H1 (cell line): ENCODE results near the gene SLC5A2. TPM values are rescaled to one million over a fixed set of nuclear protein-coding genes. Genes with fewer than 3 reads are reported as not detected.

Source experiments
- ATF3 ChIP-seq: IDR thresholded peaks from 2 replicates; pipeline ENCODE4 v1.6.1; 2011; ENCODE audit warnings: low read depth, mild to moderate bottlenecking, low read length; ENCODE audit not compliant: insufficient read depth
- BCL11A ChIP-seq, 2 experiments: IDR thresholded peaks; one replicate each; pipeline ENCODE4 v1.6.1; 2011; ENCODE audit warnings: low read depth in 2 of 2, low read length in 2 of 2, mild to moderate bottlenecking in 2 of 2
- CREB1 ChIP-seq: IDR thresholded peaks from 2 replicates; pipeline ENCODE4 v1.6.1; 2012; ENCODE audit warnings: inconsistent platforms
- CTBP2 ChIP-seq: IDR thresholded peaks from 2 replicates; pipeline ENCODE4 v1.7.0; 2011; ENCODE audit warnings: borderline replicate concordance, mild to moderate bottlenecking, moderate library complexity, mixed read lengths, low read length; ENCODE audit not compliant: insufficient read depth, insufficient read length
- KDM4A ChIP-seq: IDR thresholded peaks from one replicate; pipeline ENCODE4 v1.7.1; 2012; ENCODE audit warnings: low read depth, mild to moderate bottlenecking, moderate library complexity, low read length, inconsistent platforms; ENCODE audit not compliant: severe bottlenecking
- KDM5A ChIP-seq: fragments of 200-600 bp; IDR thresholded peaks from 2 replicates; pipeline ENCODE4 v1.7.1; 2012; ENCODE audit warnings: mild to moderate bottlenecking, low read length, inconsistent platforms, mixed read lengths
- MAFK ChIP-seq: IDR thresholded peaks from 2 replicates; pipeline ENCODE4 v1.6.1; 2012; ENCODE audit warnings: low read depth, mild to moderate bottlenecking, improper control_type of control experiment, low read length
- NANOG ChIP-seq: IDR thresholded peaks from 2 replicates; pipeline ENCODE4 v1.6.1; 2011; ENCODE audit warnings: low read length, low read depth, mild to moderate bottlenecking, inconsistent platforms; ENCODE audit not compliant: insufficient read depth, poor library complexity, severe bottlenecking
- POLR2A ChIP-seq, 2 experiments: IDR thresholded peaks; 1 replicate in 1 of 2; 2 replicates in 1 of 2; pipeline ENCODE4 v1.6.1; 2011; ENCODE audit warnings: low read depth in 2 of 2, low read length in 2 of 2, mild to moderate bottlenecking in 2 of 2; ENCODE audit errors: control extremely low read depth in 1 of 2
- POLR2AphosphoS5 ChIP-seq: IDR thresholded peaks from 2 replicates; pipeline ENCODE4 v1.6.1; 2011; ENCODE audit warnings: low read depth, low read length
- RAD21 ChIP-seq, 2 experiments: IDR thresholded peaks in 1 of 2; conservative IDR thresholded peaks in 1 of 2; 2 replicates each; pipeline ENCODE4 v1.6.1; 2011; ENCODE audit warnings: low read depth in 2 of 2, low read length in 2 of 2, improper control_type of control experiment in 1 of 2, inconsistent platforms in 1 of 2, mild to moderate bottlenecking in 1 of 2, moderate library complexity in 1 of 2
- SAP30 ChIP-seq: fragments of 300-600 bp; sonication (generic); IDR thresholded peaks from 2 replicates; pipeline ENCODE4 v1.7.1; 2012; ENCODE audit warnings: low read length, moderate library complexity, mild to moderate bottlenecking, inconsistent platforms; ENCODE audit not compliant: insufficient read depth, insufficient replicate concordance
- SIN3A ChIP-seq, 2 experiments: IDR thresholded peaks in 1 of 2; conservative IDR thresholded peaks in 1 of 2; 2 replicates each; pipeline ENCODE4 v1.6.1; 2011 to 2012; ENCODE audit warnings: low read length in 2 of 2, improper control_type of control experiment in 1 of 2, low read depth in 1 of 2, mild to moderate bottlenecking in 1 of 2
- SIX5 ChIP-seq: IDR thresholded peaks from 2 replicates; pipeline ENCODE4 v1.6.1; 2011; ENCODE audit warnings: mild to moderate bottlenecking, low read depth, low read length
- SP4 ChIP-seq: IDR thresholded peaks from 2 replicates; pipeline ENCODE4 v1.6.1; 2012; ENCODE audit warnings: low read length, inconsistent platforms
- TBP ChIP-seq: IDR thresholded peaks from 2 replicates; pipeline ENCODE4 v1.6.1; 2011; ENCODE audit warnings: low read depth, low read length, improper control_type of control experiment
- TCF12 ChIP-seq: IDR thresholded peaks from 2 replicates; pipeline ENCODE4 v1.6.1; 2011; ENCODE audit warnings: low read depth, mild to moderate bottlenecking, low read length
- polyA plus RNA-seq, 7 experiments: library from polyadenylated mRNA; depleted of rRNA in 3 of 7; stranded (reverse) in 5 of 7; unstranded in 2 of 7; fragments of >200 nt in 5 of 7; fragments of 200-250 nt in 2 of 7; gene quantifications; 1 replicate in 5 of 7; 2 replicates in 1 of 7; 4 replicates in 1 of 7; pipeline versions ENCODE4 v1.2.1 to v1.2.3, GENCODE V29; 2011 to 2013; ENCODE audit warnings: missing spikeins in 2 of 7, mixed read lengths in 2 of 7
- total RNA-seq: library from RNA; stranded (reverse); fragmentation: NEBNext Ultra II Directional; extraction: Animal tissue kit (Norgen Biotek cat#: 25700); gene quantifications from 2 replicates; pipeline ENCODE4 v1.2.1, GENCODE V29; 2021
- TF ChIP-seq, protein P1 (sequence below), 3 experiments: IDR thresholded peaks; 1 replicate in 2 of 3; 2 replicates in 1 of 3; pipeline versions ENCODE4 v1.5.1 to v1.6.1; 2011; ENCODE audit warnings: low read length in 3 of 3, mild to moderate bottlenecking in 3 of 3, inconsistent platforms in 2 of 3, low read depth in 1 of 3, moderate library complexity in 1 of 3; ENCODE audit not compliant: insufficient read depth in 1 of 3; ENCODE audit errors: control extremely low read depth in 1 of 3
- TF ChIP-seq, protein P2 (sequence below): IDR thresholded peaks from 2 replicates; pipeline ENCODE4 v1.6.1; 2012; ENCODE audit warnings: inconsistent platforms

The SLC5A2 gene
- total and polyA plus RNA-seq, 2 of the 8 experiments (the other 6 are each of a cell fraction or from before 2014, with no cell fraction given) = 0.56 to 4.4 TPM

DNA sequence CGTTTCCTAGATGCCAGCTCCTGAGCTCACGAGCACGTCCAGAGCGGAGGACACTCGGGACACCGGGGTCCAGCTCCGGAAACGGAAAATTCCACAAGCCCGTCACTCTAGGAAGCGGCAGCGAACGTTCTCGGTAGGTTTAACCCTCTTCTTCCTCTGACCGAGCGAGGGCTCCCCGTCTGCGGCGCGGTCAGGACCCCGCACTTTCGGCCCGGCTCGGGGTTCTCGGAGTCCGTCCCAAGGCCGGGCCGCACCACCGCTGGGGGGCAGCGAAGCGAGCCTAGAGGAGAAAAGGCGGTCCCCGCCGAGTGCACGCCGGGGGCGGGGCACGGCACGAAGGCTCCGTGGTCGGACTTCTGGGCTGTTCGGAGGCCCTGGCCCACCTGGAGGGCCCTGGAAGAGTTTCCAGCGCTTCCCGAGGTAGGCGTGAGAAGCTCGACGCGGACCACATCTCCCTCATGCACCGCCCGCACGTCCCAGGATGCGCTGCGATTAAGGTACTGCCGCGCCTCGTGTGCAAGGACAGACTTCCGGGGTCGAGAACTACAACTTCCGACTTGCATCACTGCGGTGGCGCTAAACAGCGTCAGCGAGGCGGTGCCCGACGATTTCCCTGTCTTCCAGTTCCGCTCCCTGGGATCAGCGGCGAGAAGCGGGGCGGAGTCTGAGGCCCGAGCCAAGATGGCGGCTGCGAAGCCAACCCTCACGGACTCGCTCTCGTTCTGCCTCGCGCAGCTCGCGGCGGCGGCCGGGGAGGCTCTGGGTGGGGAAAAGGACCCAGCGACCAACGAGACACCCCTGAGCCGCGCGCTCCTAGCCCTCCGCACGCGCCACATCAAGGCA is 23.9 kb upstream of the SLC5A2 start, which contains the start of gene ARMC5 (continued):
- TF ChIP-seq KDM4A (peak; percentile 99), MAFK (no peak), SP4 (peak; percentile 76; the same call in 1 of the 2 replicates), TBP (peak; percentile 90), BCL11A (IDR thresholded peaks at IDR 0.05; ENCODE audit: low read depth in 2 of 2, low read length in 2 of 2) (no peak), POLR2AphosphoS5 (peak; percentile 92), RAD21 (IDR thresholded peaks at IDR 0.05 in 1 of 2, conservative IDR thresholded peaks at IDR 0.05 in 1 of 2; ENCODE audit: low read depth in 2 of 2, low read length in 2 of 2) (peak in 1 of 2 experiments; percentile 28; a peak in 2 of 4 replicates), CREB1 (peak; percentile 96), CTBP2 (no peak), SIN3A (conservative IDR thresholded peaks at IDR 0.05 in 1 of 2, IDR thresholded peaks at IDR 0.05 in 1 of 2; ENCODE audit: low read depth in 1 of 2, low read length in 2 of 2) (peak; percentile 59 to 90; a peak in 2 of 4 replicates), SAP30 (peak; percentile 35), ATF3 (peak; percentile 67; the same call in 1 of the 2 replicates), TCF12 (no peak), SIX5 (peak; percentile 68), KDM5A (peak; percentile 45; the same call in 1 of the 2 replicates), POLR2A (IDR thresholded peaks at IDR 0.05; ENCODE audit: control extremely low read depth in 1 of 2, low read depth in 2 of 2, low read length in 2 of 2) (peak; percentile 89 to 96), NANOG (no peak)
- TF ChIP-seq, protein P1, sequence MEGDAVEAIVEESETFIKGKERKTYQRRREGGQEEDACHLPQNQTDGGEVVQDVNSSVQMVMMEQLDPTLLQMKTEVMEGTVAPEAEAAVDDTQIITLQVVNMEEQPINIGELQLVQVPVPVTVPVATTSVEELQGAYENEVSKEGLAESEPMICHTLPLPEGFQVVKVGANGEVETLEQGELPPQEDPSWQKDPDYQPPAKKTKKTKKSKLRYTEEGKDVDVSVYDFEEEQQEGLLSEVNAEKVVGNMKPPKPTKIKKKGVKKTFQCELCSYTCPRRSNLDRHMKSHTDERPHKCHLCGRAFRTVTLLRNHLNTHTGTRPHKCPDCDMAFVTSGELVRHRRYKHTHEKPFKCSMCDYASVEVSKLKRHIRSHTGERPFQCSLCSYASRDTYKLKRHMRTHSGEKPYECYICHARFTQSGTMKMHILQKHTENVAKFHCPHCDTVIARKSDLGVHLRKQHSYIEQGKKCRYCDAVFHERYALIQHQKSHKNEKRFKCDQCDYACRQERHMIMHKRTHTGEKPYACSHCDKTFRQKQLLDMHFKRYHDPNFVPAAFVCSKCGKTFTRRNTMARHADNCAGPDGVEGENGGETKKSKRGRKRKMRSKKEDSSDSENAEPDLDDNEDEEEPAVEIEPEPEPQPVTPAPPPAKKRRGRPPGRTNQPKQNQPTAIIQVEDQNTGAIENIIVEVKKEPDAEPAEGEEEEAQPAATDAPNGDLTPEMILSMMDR (IDR thresholded peaks at IDR 0.05; ENCODE audit: control extremely low read depth in 1 of 3, insufficient read depth in 1 of 3, low read depth in 1 of 3, low read length in 3 of 3) = peak; percentile 29 to 34 (median 32); a peak in 3 of 4 replicates
- TF ChIP-seq, protein P2, sequence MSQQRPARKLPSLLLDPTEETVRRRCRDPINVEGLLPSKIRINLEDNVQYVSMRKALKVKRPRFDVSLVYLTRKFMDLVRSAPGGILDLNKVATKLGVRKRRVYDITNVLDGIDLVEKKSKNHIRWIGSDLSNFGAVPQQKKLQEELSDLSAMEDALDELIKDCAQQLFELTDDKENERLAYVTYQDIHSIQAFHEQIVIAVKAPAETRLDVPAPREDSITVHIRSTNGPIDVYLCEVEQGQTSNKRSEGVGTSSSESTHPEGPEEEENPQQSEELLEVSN = peak; percentile 92
